GM12878 (cell line): ENCODE data around the gene CCR1. TPM values are rescaled to one million over a fixed set of nuclear protein-coding genes. Genes with fewer than 3 reads are reported as not detected.

Experiments
- ATAC-seq: fragments of 200-7000 bp; cut with Tn5 transposase; 3 replicates; pipeline ENCODE4 v1.9.1; 2020; ENCODE audit warnings: mild to moderate bottlenecking, moderate library complexity
- BruUV-seq: library from RNA; stranded (reverse); fragments of 400-500 nt; replicated peaks from 2 replicates; lab custom pipeline; 2021; lab: Mats Ljungman, UMichigan
- CTCF ChIA-PET: fragments of 300-600 bp; sonication (Branson Sonifier 250); formaldehyde crosslinking; extraction: SDS; loops from one replicate; lab custom pipeline; 2021; ENCODE audit warnings: inconsistent platforms; lab: Yijun Ruan, JAX
- POLR2A ChIA-PET: fragments of 350-600 bp; formaldehyde crosslinking; extraction: SDS; loops from one replicate; lab custom pipeline; 2021; ENCODE audit warnings: inconsistent platforms; lab: Charles Lee
- RAD21 ChIA-PET: fragments of 300-600 bp; sonication (Branson Sonifier 250); formaldehyde crosslinking; loops from one replicate; lab custom pipeline; 2023; ENCODE audit warnings: antibody characterized with exemption; ENCODE audit not compliant: unreplicated experiment; lab: Charles Lee
- SMC1A ChIA-PET: fragments of 300-600 bp; sonication (Branson Sonifier 250); formaldehyde crosslinking; loops from one replicate; lab custom pipeline; 2023; ENCODE audit not compliant: unreplicated experiment, uncharacterized antibody; lab: Charles Lee
- DNase-seq: peaks from one replicate; pipeline ENCODE4 v3.0.0-alpha.2; 2011; ENCODE audit warnings: low read depth, low spot score
- FAIRE-seq: peaks from 3 replicates; lab custom pipeline; 2011; peaks lifted over from hg19 to GRCh38; lab: Jason Lieb, UNC
- H2AFZ ChIP-seq: 2 replicates; pipeline ENCODE4 v1.6.0; 2011; ENCODE audit warnings: low read depth, low read length, control low read depth; ENCODE audit not compliant: control insufficient read depth
- H3K27ac ChIP-seq: 2 replicates; pipeline ENCODE4 v1.5.1; 2011; ENCODE audit warnings: control low read depth; ENCODE audit not compliant: control insufficient read depth, insufficient read depth
- H3K27me3 ChIP-seq, 2 experiments: replicated peaks in 1 of 2; 2 replicates each; pipeline versions ENCODE4 v1.6.0 to v1.6.1; 2011; ENCODE audit warnings: low read length in 1 of 2; ENCODE audit not compliant: control insufficient read depth in 2 of 2, insufficient read depth in 2 of 2
- H3K36me3 ChIP-seq, 2 experiments: 2 replicates each; pipeline ENCODE4 v1.5.1; 2011; ENCODE audit warnings: low read length in 1 of 2; ENCODE audit not compliant: control insufficient read depth in 2 of 2, insufficient read depth in 2 of 2
- H3K4me1 ChIP-seq: 2 replicates; pipeline ENCODE4 v1.6.1; 2011; ENCODE audit warnings: mild to moderate bottlenecking, low read length, moderate library complexity, mixed read lengths; ENCODE audit not compliant: control insufficient read depth, insufficient read depth
- H3K4me2 ChIP-seq: 2 replicates; pipeline ENCODE4 v1.6.0; 2011; ENCODE audit warnings: control low read depth; ENCODE audit not compliant: control insufficient read depth, insufficient read depth
- H3K4me3 ChIP-seq: fragments of 200-600 bp; sonication (generic); 2 replicates; pipeline ENCODE4 v1.5.1; 2016
- H3K79me2 ChIP-seq: 2 replicates; pipeline ENCODE4 v1.6.0; 2011; ENCODE audit warnings: low read length; ENCODE audit not compliant: control insufficient read depth, insufficient read depth
- H3K9ac ChIP-seq: 2 replicates; pipeline ENCODE4 v1.8.0; 2011; ENCODE audit warnings: low read length, control low read depth, mixed read lengths; ENCODE audit not compliant: control insufficient read depth, insufficient read depth
- H3K9me3 ChIP-seq: replicated peaks from 3 replicates; pipeline ENCODE4 v1.5.1; 2011; ENCODE audit warnings: mild to moderate bottlenecking, low read length; ENCODE audit not compliant: control insufficient read depth, insufficient read depth
- H4K20me1 ChIP-seq: 2 replicates; pipeline ENCODE4 v1.6.0; 2011; ENCODE audit not compliant: control insufficient read depth, insufficient read depth
- BCL11A ChIP-seq: IDR thresholded peaks from 2 replicates; pipeline ENCODE4 v1.6.1; 2011; ENCODE audit warnings: low read depth, low read length
- BHLHE40 ChIP-seq, 2 experiments: fragments of 450-650 bp in 1 of 2; IDR thresholded peaks; 2 replicates each; pipeline ENCODE4 v1.6.1; 2011 to 2017; ENCODE audit warnings: low read depth in 2 of 2, borderline replicate concordance in 1 of 2, improper control_type of control experiment in 1 of 2, low read length in 1 of 2, mild to moderate bottlenecking in 1 of 2
- EZH2 ChIP-seq: IDR thresholded peaks from 2 replicates; pipeline ENCODE4 v1.6.1; 2012; ENCODE audit warnings: low read depth, mild to moderate bottlenecking, control low read depth, inconsistent platforms, low read length, borderline replicate concordance; ENCODE audit not compliant: control insufficient read depth
- FOXK2 ChIP-seq: fragments of 450-650 bp; IDR thresholded peaks from 2 replicates; pipeline ENCODE4 v1.6.1; 2017; ENCODE audit warnings: mild to moderate bottlenecking, moderate library complexity
- HDAC2 ChIP-seq: fragments of 200-600 bp; sonication (generic); IDR thresholded peaks from 2 replicates; pipeline ENCODE4 v1.6.1; 2017
- IRF3 ChIP-seq: fragments of 450-650 bp; IDR thresholded peaks from 2 replicates; pipeline ENCODE4 v1.6.1; 2014; ENCODE audit warnings: mild to moderate bottlenecking
- PML ChIP-seq: IDR thresholded peaks from 2 replicates; pipeline ENCODE4 v1.6.1; 2012; ENCODE audit warnings: low read length, inconsistent platforms
- SIX5 ChIP-seq: IDR thresholded peaks from 2 replicates; pipeline ENCODE4 v1.6.1; 2011; ENCODE audit warnings: mild to moderate bottlenecking, low read depth, low read length, moderate library complexity; ENCODE audit not compliant: severe bottlenecking
- TCF12 ChIP-seq: IDR thresholded peaks from 2 replicates; pipeline ENCODE4 v1.6.1; 2011; ENCODE audit warnings: low read depth, mild to moderate bottlenecking, low read length
- ZBTB40 ChIP-seq: fragments of 450-650 bp; IDR thresholded peaks from 2 replicates; pipeline ENCODE4 v1.6.1; 2016; ENCODE audit warnings: mild to moderate bottlenecking, moderate library complexity, borderline replicate concordance
- WGBS: methylation state at CpG from one replicate; pipeline ENCODE4 v1.1.6; 2016; ENCODE audit warnings: low lambda C conversion rate; ENCODE audit not compliant: insufficient replicate concordance, insufficient coverage; ENCODE audit errors: missing lambda C conversion rate; 5-methylcytosine and 5-hydroxymethylcytosine counted together
- in situ Hi-C: fragments of 300-500 bp; cut with MboI; formaldehyde crosslinking; loops from 9 replicates; pipeline ENCODE4 v1.14.3; 2018; ENCODE audit warnings: mixed read lengths
- intact Hi-C: fragments of 100-400 bp; cut with micrococcal nuclease; formaldehyde crosslinking; loops from one replicate; pipeline ENCODE4 v1.14.2; 2022; ENCODE audit not compliant: unreplicated experiment
- polyA plus RNA-seq, 11 experiments: library from polyadenylated mRNA; depleted of rRNA in 4 of 11; unstranded in 6 of 11; stranded (reverse) in 5 of 11; fragments of >200 nt; fragmentation: Nextera tagmentation in 4 of 11; fragmentation: Illumina TruSeq in 1 of 11; extraction: Ambion mirVana in 4 of 11; extraction: Trizol in 1 of 11; gene quantifications; 1 replicate in 1 of 11; 2 replicates in 10 of 11; pipeline versions ENCODE4 v1.2.1 to v1.2.3, GENCODE V29; 2011 to 2016; ENCODE audit warnings: inconsistent platforms in 2 of 11, missing spikeins in 2 of 11, low read depth in 1 of 11
- total RNA-seq, 4 experiments: library from RNA; depleted of rRNA in 3 of 4; stranded (reverse); fragments of >200 nt in 3 of 4; fragmentation: Illumina TruSeq in 1 of 4; extraction: Trizol in 1 of 4; gene quantifications; 2 replicates each; pipeline versions ENCODE4 v1.2.1 to v1.2.3, GENCODE V29; 2013 to 2021
- TF ChIP-seq, protein P1 (sequence below): IDR thresholded peaks from 2 replicates; pipeline ENCODE4 v1.6.1; 2011; ENCODE audit warnings: mild to moderate bottlenecking, low read depth, low read length, moderate library complexity; ENCODE audit not compliant: insufficient replicate concordance
- TF ChIP-seq, protein P2 (sequence below): IDR thresholded peaks from 2 replicates; pipeline ENCODE4 v1.6.1; 2012; ENCODE audit warnings: mild to moderate bottlenecking, low read depth, low read length

CCR1 gene
- total and polyA plus RNA-seq, 10 of the 15 experiments (the other 5 are each of a cell fraction or from before 2014, with no cell fraction given), result 2.3 to 11.0 (median 7.8) TPM

DNA sequence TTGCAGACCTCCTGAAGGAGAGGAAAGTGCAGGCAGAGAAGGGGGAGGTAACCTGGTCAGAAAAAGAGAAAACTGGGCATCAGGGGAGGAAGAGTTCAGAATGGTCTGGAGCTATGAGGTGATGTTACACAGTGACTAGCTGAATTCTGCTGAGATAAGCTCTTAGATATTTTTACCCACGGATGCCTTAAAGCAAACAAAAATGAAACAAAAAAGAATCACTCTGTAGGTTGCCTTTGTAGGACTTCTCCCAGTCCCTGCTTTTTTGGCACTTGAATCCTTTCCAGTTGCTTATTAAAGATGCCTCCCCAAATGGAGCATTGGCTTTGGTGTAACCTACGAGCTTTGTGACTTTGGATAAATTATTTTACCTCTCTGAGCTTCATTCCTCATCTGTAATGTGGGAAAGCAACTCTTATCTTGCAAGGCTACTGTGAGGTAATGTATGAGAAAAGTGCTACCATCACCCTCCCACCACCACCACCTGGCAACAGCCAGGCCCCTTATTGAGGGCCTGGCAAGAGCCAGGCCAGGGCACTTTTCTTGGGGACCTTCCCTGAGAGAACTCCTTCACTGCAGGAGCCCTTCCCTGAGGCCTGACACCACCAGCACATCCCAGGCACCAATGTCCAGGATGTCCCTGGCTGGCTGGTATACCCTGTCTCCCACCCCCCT is 2.7 kb downstream of the CCR1 start:
- H4K20me1 ChIP-seq, result no peaks in the 10 kb centered on the region
- H3K4me3 ChIP-seq, result no peak overlapping the region
- H3K27me3 ChIP-seq, result no peaks in the 10 kb centered on the region
- ChIA-PET CTCF (interaction anchor here (0.7 to 7.7 kb wide), 5 partner anchors 8 to 164 kb away, joined by 4 to 396 read pairs (median 71); partner anchors contain the start of gene CCR5), RAD21 (interaction anchor here (1.0 to 7.7 kb wide), 6 partner anchors 8 to 266 kb away, joined by 4 to 268 read pairs (median 62); partner anchors contain the start of gene CCR5), POLR2A (interaction anchor here (1.4 kb wide), 1 partner anchor 117 kb away, joined by 3 read pairs; no protein-coding TSS in a partner anchor), SMC1A (interaction anchor here (0.9 to 7.8 kb wide), 11 partner anchors 9 to 267 kb away, joined by 3 to 342 read pairs (median 6); partner anchors contain the start of gene CCR5)
- peak; percentile 73 for FAIRE-seq
- intact Hi-C loops (loop anchor here (5.0 kb wide), 1 partner anchor 613 kb away; the partner anchor contains the start of gene LIMD1), in situ Hi-C loops (loop anchor here (5.0 kb wide), 1 partner anchor 108 kb away; no protein-coding TSS in a partner anchor)
- no peaks in the 10 kb centered on the region for H3K36me3 ChIP-seq
- no peak for DNase-seq
- H2AFZ ChIP-seq, result no peak overlapping the region
- ATAC-seq, result no peak
- H3K79me2 ChIP-seq, result no peaks in the 10 kb centered on the region; the same call in 1 of the 2 replicates
- H3K4me2 ChIP-seq, result peak overlapping the region; percentile 10; the same call in 1 of the 2 replicates
- H3K4me1 ChIP-seq, result peaks cover 23% of the 10 kb centered on the region
- BruUV-seq, result no TSS peak
- no peak overlapping the region for H3K27ac ChIP-seq
- H3K9me3 ChIP-seq, result no peaks in the 10 kb centered on the region
- 45% methylated on average over 2 of the region's 2 CpGs for WGBS
- H3K9ac ChIP-seq, result no peak overlapping the region
- TF ChIP-seq PML (no peak), BCL11A (no peak), BHLHE40 (IDR thresholded peaks at IDR 0.05; ENCODE audit: borderline replicate concordance in 1 of 2, low read depth in 2 of 2, low read length in 1 of 2) (no peak), FOXK2 (no peak), ZBTB40 (no peak), HDAC2 (no peak), TCF12 (no peak), SIX5 (no peak), IRF3 (no peak), EZH2 (no peak)
- TF ChIP-seq, protein P1, sequence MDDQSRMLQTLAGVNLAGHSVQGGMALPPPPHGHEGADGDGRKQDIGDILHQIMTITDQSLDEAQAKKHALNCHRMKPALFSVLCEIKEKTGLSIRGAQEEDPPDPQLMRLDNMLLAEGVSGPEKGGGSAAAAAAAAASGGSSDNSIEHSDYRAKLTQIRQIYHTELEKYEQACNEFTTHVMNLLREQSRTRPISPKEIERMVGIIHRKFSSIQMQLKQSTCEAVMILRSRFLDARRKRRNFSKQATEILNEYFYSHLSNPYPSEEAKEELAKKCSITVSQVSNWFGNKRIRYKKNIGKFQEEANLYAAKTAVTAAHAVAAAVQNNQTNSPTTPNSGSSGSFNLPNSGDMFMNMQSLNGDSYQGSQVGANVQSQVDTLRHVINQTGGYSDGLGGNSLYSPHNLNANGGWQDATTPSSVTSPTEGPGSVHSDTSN, result no peak
- TF ChIP-seq, protein P2, sequence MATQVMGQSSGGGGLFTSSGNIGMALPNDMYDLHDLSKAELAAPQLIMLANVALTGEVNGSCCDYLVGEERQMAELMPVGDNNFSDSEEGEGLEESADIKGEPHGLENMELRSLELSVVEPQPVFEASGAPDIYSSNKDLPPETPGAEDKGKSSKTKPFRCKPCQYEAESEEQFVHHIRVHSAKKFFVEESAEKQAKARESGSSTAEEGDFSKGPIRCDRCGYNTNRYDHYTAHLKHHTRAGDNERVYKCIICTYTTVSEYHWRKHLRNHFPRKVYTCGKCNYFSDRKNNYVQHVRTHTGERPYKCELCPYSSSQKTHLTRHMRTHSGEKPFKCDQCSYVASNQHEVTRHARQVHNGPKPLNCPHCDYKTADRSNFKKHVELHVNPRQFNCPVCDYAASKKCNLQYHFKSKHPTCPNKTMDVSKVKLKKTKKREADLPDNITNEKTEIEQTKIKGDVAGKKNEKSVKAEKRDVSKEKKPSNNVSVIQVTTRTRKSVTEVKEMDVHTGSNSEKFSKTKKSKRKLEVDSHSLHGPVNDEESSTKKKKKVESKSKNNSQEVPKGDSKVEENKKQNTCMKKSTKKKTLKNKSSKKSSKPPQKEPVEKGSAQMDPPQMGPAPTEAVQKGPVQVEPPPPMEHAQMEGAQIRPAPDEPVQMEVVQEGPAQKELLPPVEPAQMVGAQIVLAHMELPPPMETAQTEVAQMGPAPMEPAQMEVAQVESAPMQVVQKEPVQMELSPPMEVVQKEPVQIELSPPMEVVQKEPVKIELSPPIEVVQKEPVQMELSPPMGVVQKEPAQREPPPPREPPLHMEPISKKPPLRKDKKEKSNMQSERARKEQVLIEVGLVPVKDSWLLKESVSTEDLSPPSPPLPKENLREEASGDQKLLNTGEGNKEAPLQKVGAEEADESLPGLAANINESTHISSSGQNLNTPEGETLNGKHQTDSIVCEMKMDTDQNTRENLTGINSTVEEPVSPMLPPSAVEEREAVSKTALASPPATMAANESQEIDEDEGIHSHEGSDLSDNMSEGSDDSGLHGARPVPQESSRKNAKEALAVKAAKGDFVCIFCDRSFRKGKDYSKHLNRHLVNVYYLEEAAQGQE, result no peak
